ENCODE data around the gene DGKD.
"Not testable (repeated sequence)": the region's sequence is repeated elsewhere in the genome, so short reads cannot be mapped to it uniquely, and the experiment has no call there.

Gene DGKD

GRCh38 chr2:233353769-233354499 is at the start of gene DGKD:
Gene DGKD, plus strand, starts transcription at chr2:233354494. Its CDS starts 25 bp downstream, at chr2:233354519.
- DNase-seq: peak; percentile 73

GRCh38 chr2:233307565-233307964 is 46.7 kb upstream of the DGKD start, which contains the start of gene SAG:
Gene SAG, plus strand, starts transcription at chr2:233307816. Its CDS starts 1,374 bp downstream, at chr2:233309190.
- DNase-seq: no peak

- no peak for DNase-seq
Measured at GRCh38 chr2:233311241-233311926, 42.9 kb upstream of the DGKD start.

GRCh38 chr2:233312874-233313273 is 41.4 kb upstream of the DGKD start:
- no peak for DNase-seq

GRCh38 chr2:233314180-233314925 is 39.9 kb upstream of the DGKD start:
- DNase-seq: no peak

GRCh38 chr2:233317196-233317943 is 36.9 kb upstream of the DGKD start:
- no peak for DNase-seq

GRCh38 chr2:233319256-233319655 is 35.0 kb upstream of the DGKD start:
- DNase-seq: no peak

- no peak for DNase-seq
Measured at GRCh38 chr2:233320470-233320869, 33.8 kb upstream of the DGKD start.

- DNase-seq: no peak
Measured at GRCh38 chr2:233321166-233321565, 33.1 kb upstream of the DGKD start.

- DNase-seq: no peak
Measured at GRCh38 chr2:233323851-233324250, 30.4 kb upstream of the DGKD start.

- DNase-seq: no peak
Measured at GRCh38 chr2:233325256-233325655, 29.0 kb upstream of the DGKD start.

GRCh38 chr2:233325814-233326213 is 28.5 kb upstream of the DGKD start:
- no peak for DNase-seq

- no peak for DNase-seq
Measured at GRCh38 chr2:233326500-233326899, 27.8 kb upstream of the DGKD start.

- no peak for DNase-seq
Measured at GRCh38 chr2:233328922-233329321, 25.4 kb upstream of the DGKD start.

- DNase-seq: no peak
Measured at GRCh38 chr2:233329489-233330135, 24.7 kb upstream of the DGKD start.

GRCh38 chr2:233331536-233331935 is 22.8 kb upstream of the DGKD start:
- peak; percentile 87 for DNase-seq

GRCh38 chr2:233332125-233332524 is 22.2 kb upstream of the DGKD start:
- DNase-seq: no peak

- no peak for DNase-seq
Measured at GRCh38 chr2:233334915-233335314, 19.4 kb upstream of the DGKD start.

GRCh38 chr2:233336091-233336490 is 18.2 kb upstream of the DGKD start:
- not testable (repeated sequence) for DNase-seq

- no peak for DNase-seq
Measured at GRCh38 chr2:233336541-233336940, 17.8 kb upstream of the DGKD start.

GRCh38 chr2:233338046-233338445 is 16.2 kb upstream of the DGKD start:
- peak; percentile 32 for DNase-seq

GRCh38 chr2:233338812-233339368 is 15.4 kb upstream of the DGKD start:
- peak; percentile 17 for DNase-seq

Measured in OCI-M1 (cell line).